Keratinocyte (primary cell): ENCODE measurements around the gene R3HDM4.

Experiments
- CTCF ChIP-seq, 3 experiments: IDR thresholded peaks in 1 of 3; conservative IDR thresholded peaks in 1 of 3; optimal IDR thresholded peaks in 1 of 3; 2 replicates in 2 of 3; 3 replicates in 1 of 3; pipeline versions ENCODE3 to v1.5.1; 2011; ENCODE audit warnings: low read length in 3 of 3, mild to moderate bottlenecking in 3 of 3, moderate library complexity in 2 of 3, control low read depth in 1 of 3, inconsistent platforms in 1 of 3; ENCODE audit not compliant: insufficient read depth in 2 of 3; ENCODE audit errors: extremely low read depth in 1 of 3
- EZH2 ChIP-seq: IDR thresholded peaks from one replicate; pipeline ENCODE4 v1.6.1; 2012; ENCODE audit warnings: inconsistent platforms, mild to moderate bottlenecking, low read length, moderate library complexity

GRCh38 chr19:858284-858683, 54.7 kb downstream of the R3HDM4 start:
- TF ChIP-seq CTCF (optimal IDR thresholded peaks at IDR 0.05 in 1 of 3, IDR thresholded peaks at IDR 0.05 in 1 of 3, conservative IDR thresholded peaks at IDR 0.05 in 1 of 3; ENCODE audit: extremely low read depth in 1 of 3, insufficient read depth in 2 of 3, low read length in 3 of 3) (no peak), EZH2 (no peak)
